ENCODE data around the gene FAM53A. TPM values are rescaled to one million over a fixed set of nuclear protein-coding genes. Genes with fewer than 3 reads are reported as not detected.
"Not testable (repeated sequence)": the region's sequence is repeated elsewhere in the genome, so short reads cannot be mapped to it uniquely, and the experiment has no call there.

FAM53A gene
- total RNA-seq, 1 donor from 2014 or later: 3.5 TPM

- peak; percentile 99 for DNase-seq
- peaks cover 9% of the 10 kb centered on the region for H3K36me3 Mint-ChIP-seq (ENCODE audit: low read depth)
- H3K4me3 Mint-ChIP-seq: peak overlapping the region; percentile 51
- peaks cover 2% of the 10 kb centered on the region for H3K27me3 Mint-ChIP-seq
- H3K4me1 Mint-ChIP-seq: peaks cover 12% of the 10 kb centered on the region
- intact Hi-C loops (cut with micrococcal nuclease): loop anchor here (1.0 to 5.0 kb wide), 3 partner anchors 28 to 437 kb away; partner anchors contain the start of genes CTBP1 and SLBP
- H3K9me3 Mint-ChIP-seq: no peaks in the 10 kb centered on the region
- no peak overlapping the region for H3K27ac Mint-ChIP-seq
These were observed 557 bp upstream of the FAM53A start for GRCh38 chr4:1684506-1685234.

- intact Hi-C loops (cut with micrococcal nuclease): loop anchor here (5.0 kb wide), 1 partner anchor 436 kb away; the partner anchor contains the start of gene CTBP1
- peaks cover 2% of the 10 kb centered on the region for H3K27me3 Mint-ChIP-seq
- peaks cover 3% of the 10 kb centered on the region for H3K36me3 Mint-ChIP-seq (ENCODE audit: low read depth)
- DNase-seq: no peak
- H3K27ac Mint-ChIP-seq: peak overlapping the region; percentile 88
- no peaks in the 10 kb centered on the region for H3K9me3 Mint-ChIP-seq
- H3K4me3 Mint-ChIP-seq: peak overlapping the region; percentile 83
- peaks cover 12% of the 10 kb centered on the region for H3K4me1 Mint-ChIP-seq
These were observed 815 bp downstream of the FAM53A start for GRCh38 chr4:1683261-1683735.

GRCh38 chr4:1682860-1683259 is 1.3 kb downstream of the FAM53A start:
- H3K27me3 Mint-ChIP-seq: peaks cover 2% of the 10 kb centered on the region
- intact Hi-C loops (cut with micrococcal nuclease): loop anchor here (5.0 kb wide), 1 partner anchor 436 kb away; the partner anchor contains the start of gene CTBP1
- H3K36me3 Mint-ChIP-seq (ENCODE audit: low read depth): peaks cover 3% of the 10 kb centered on the region
- H3K4me1 Mint-ChIP-seq: peaks cover 12% of the 10 kb centered on the region
- DNase-seq: no peak
- H3K27ac Mint-ChIP-seq: peak overlapping the region; percentile 88
- peak overlapping the region; percentile 83 for H3K4me3 Mint-ChIP-seq
- no peaks in the 10 kb centered on the region for H3K9me3 Mint-ChIP-seq

- no peaks in the 10 kb centered on the region for H3K9me3 Mint-ChIP-seq
- DNase-seq: no peak
- H3K36me3 Mint-ChIP-seq (ENCODE audit: low read depth): no peaks in the 10 kb centered on the region
- H3K4me3 Mint-ChIP-seq: no peak overlapping the region
- intact Hi-C loops (cut with micrococcal nuclease): no loop called here
- peaks cover 9% of the 10 kb centered on the region for H3K4me1 Mint-ChIP-seq
- H3K27ac Mint-ChIP-seq: no peak overlapping the region
- H3K27me3 Mint-ChIP-seq: peaks cover 2% of the 10 kb centered on the region
These were observed 5.9 kb downstream of the FAM53A start for GRCh38 chr4:1678244-1678643.

GRCh38 chr4:1676605-1677525 is 7.2 kb downstream of the FAM53A start:
- Mint-ChIP-seq H3K9me3 (no peaks in the 10 kb centered on the region), H3K4me1 (no peaks in the 10 kb centered on the region), H3K4me3 (no peak overlapping the region), H3K27ac (no peak overlapping the region), H3K27me3 (peaks cover 2% of the 10 kb centered on the region), H3K36me3 (ENCODE audit: low read depth) (no peaks in the 10 kb centered on the region)
- intact Hi-C loops (cut with micrococcal nuclease): no loop called here
- no peak for DNase-seq

- Mint-ChIP-seq H3K36me3 (ENCODE audit: low read depth) (no peaks in the 10 kb centered on the region), H3K27me3 (peaks cover 2% of the 10 kb centered on the region), H3K4me3 (no peak overlapping the region), H3K4me1 (no peaks in the 10 kb centered on the region), H3K27ac (no peak overlapping the region), H3K9me3 (no peaks in the 10 kb centered on the region)
- intact Hi-C loops (cut with micrococcal nuclease): no loop called here
- DNase-seq: no peak
These were observed 8.3 kb downstream of the FAM53A start for GRCh38 chr4:1675802-1676137.

- Mint-ChIP-seq H3K27me3 (no peaks in the 10 kb centered on the region), H3K4me3 (no peak overlapping the region), H3K36me3 (ENCODE audit: low read depth) (no peaks in the 10 kb centered on the region), H3K27ac (no peak overlapping the region), H3K9me3 (no peaks in the 10 kb centered on the region), H3K4me1 (no peaks in the 10 kb centered on the region)
- intact Hi-C loops (cut with micrococcal nuclease): no loop called here
- DNase-seq: no peak
These were observed 8.8 kb downstream of the FAM53A start for GRCh38 chr4:1675136-1675801.

GRCh38 chr4:1674682-1675081 is 9.4 kb downstream of the FAM53A start:
- no peaks in the 10 kb centered on the region for H3K9me3 Mint-ChIP-seq
- intact Hi-C loops (cut with micrococcal nuclease): no loop called here
- no peaks in the 10 kb centered on the region for H3K36me3 Mint-ChIP-seq (ENCODE audit: low read depth)
- DNase-seq: no peak
- H3K27me3 Mint-ChIP-seq: no peaks in the 10 kb centered on the region
- no peak overlapping the region for H3K27ac Mint-ChIP-seq
- H3K4me1 Mint-ChIP-seq: no peaks in the 10 kb centered on the region
- no peak overlapping the region for H3K4me3 Mint-ChIP-seq

- Mint-ChIP-seq H3K27me3 (no peaks in the 10 kb centered on the region), H3K9me3 (no peaks in the 10 kb centered on the region), H3K4me3 (no peak overlapping the region), H3K27ac (no peak overlapping the region), H3K36me3 (ENCODE audit: low read depth) (no peaks in the 10 kb centered on the region), H3K4me1 (no peaks in the 10 kb centered on the region)
- DNase-seq: no peak
- intact Hi-C loops (cut with micrococcal nuclease): no loop called here
These were observed 10.4 kb downstream of the FAM53A start for GRCh38 chr4:1673671-1674070.

- H3K27ac Mint-ChIP-seq; H3K9me3 Mint-ChIP-seq; DNase-seq; H3K27me3 Mint-ChIP-seq; H3K4me1 Mint-ChIP-seq; H3K4me3 Mint-ChIP-seq; H3K36me3 Mint-ChIP-seq (ENCODE audit: low read depth); intact Hi-C loops (cut with micrococcal nuclease): not testable (repeated sequence)
These were observed 13.1 kb downstream of the FAM53A start for GRCh38 chr4:1671011-1671410.

- H3K36me3 Mint-ChIP-seq (ENCODE audit: low read depth): no peaks in the 10 kb centered on the region
- intact Hi-C loops (cut with micrococcal nuclease): no loop called here
- no peaks in the 10 kb centered on the region for H3K4me1 Mint-ChIP-seq
- DNase-seq: no peak
- H3K9me3 Mint-ChIP-seq: no peaks in the 10 kb centered on the region
- no peak overlapping the region for H3K27ac Mint-ChIP-seq
- H3K27me3 Mint-ChIP-seq: no peaks in the 10 kb centered on the region
- H3K4me3 Mint-ChIP-seq: no peak overlapping the region
These were observed 13.8 kb downstream of the FAM53A start for GRCh38 chr4:1670279-1670678.

- intact Hi-C loops (cut with micrococcal nuclease): no loop called here
- Mint-ChIP-seq H3K27me3 (no peaks in the 10 kb centered on the region), H3K36me3 (ENCODE audit: low read depth) (no peaks in the 10 kb centered on the region), H3K9me3 (no peaks in the 10 kb centered on the region), H3K27ac (no peak overlapping the region), H3K4me1 (no peaks in the 10 kb centered on the region), H3K4me3 (no peak overlapping the region)
- DNase-seq: no peak
These were observed 14.3 kb downstream of the FAM53A start for GRCh38 chr4:1669850-1670249.

GRCh38 chr4:1669270-1669669 is 14.8 kb downstream of the FAM53A start:
- DNase-seq: no peak
- Mint-ChIP-seq H3K36me3 (ENCODE audit: low read depth) (no peaks in the 10 kb centered on the region), H3K27me3 (no peaks in the 10 kb centered on the region), H3K9me3 (no peaks in the 10 kb centered on the region), H3K27ac (no peak overlapping the region), H3K4me3 (no peak overlapping the region), H3K4me1 (no peaks in the 10 kb centered on the region)
- intact Hi-C loops (cut with micrococcal nuclease): no loop called here

- Mint-ChIP-seq H3K9me3 (no peaks in the 10 kb centered on the region), H3K4me3 (no peak overlapping the region), H3K4me1 (no peaks in the 10 kb centered on the region), H3K27ac (no peak overlapping the region), H3K27me3 (no peaks in the 10 kb centered on the region), H3K36me3 (ENCODE audit: low read depth) (no peaks in the 10 kb centered on the region)
- DNase-seq: no peak
- intact Hi-C loops (cut with micrococcal nuclease): no loop called here
These were observed 15.6 kb downstream of the FAM53A start for GRCh38 chr4:1668488-1668840.
